RWPE2 (cell line): Measurements from ENCODE around the gene PHF2.

ENCODE experiments used
- ATAC-seq: fragments of 200-7000 bp; cut with Tn5 transposase; 3 replicates; pipeline ENCODE4 v1.9.1; 2021; ENCODE audit warnings: low read depth
- DNase-seq: peaks from one replicate; pipeline ENCODE4 v3.0.0-alpha.2; 2020; ENCODE audit warnings: low spot score
- H3K27ac ChIP-seq: fragments of 450-650 bp; 2 replicates; pipeline ENCODE4 v1.5.1; 2017; ENCODE audit warnings: mild to moderate bottlenecking; ENCODE audit not compliant: poor library complexity, severe bottlenecking
- H3K27me3 ChIP-seq: fragments of 250-450 bp; sonication (Bioruptor Pico); 2 replicates; pipeline ENCODE4 v1.5.1; 2021; ENCODE audit warnings: mild to moderate bottlenecking, moderate library complexity; ENCODE audit not compliant: insufficient read depth, poor library complexity, severe bottlenecking
- H3K36me3 ChIP-seq: fragments of 250-450 bp; sonication (Bioruptor Pico); 2 replicates; pipeline ENCODE4 v1.5.1; 2020; ENCODE audit warnings: low read depth, mild to moderate bottlenecking, moderate library complexity
- H3K4me1 ChIP-seq: fragments of 250-450 bp; sonication (Bioruptor Pico); 2 replicates; pipeline ENCODE4 v1.5.1; 2021; ENCODE audit warnings: mild to moderate bottlenecking, moderate library complexity; ENCODE audit not compliant: insufficient read depth, poor library complexity, severe bottlenecking
- H3K4me3 ChIP-seq: fragments of 250-450 bp; sonication (Bioruptor Pico); 2 replicates; pipeline ENCODE4 v1.5.1; 2021; ENCODE audit warnings: mild to moderate bottlenecking, moderate library complexity; ENCODE audit not compliant: severe bottlenecking
- H3K9me3 ChIP-seq: fragments of 250-450 bp; sonication (Bioruptor Pico); 2 replicates; pipeline ENCODE4 v1.5.1; 2021; ENCODE audit warnings: mild to moderate bottlenecking, moderate library complexity; ENCODE audit not compliant: severe bottlenecking
- CTCF ChIP-seq: fragments of 450-650 bp; IDR thresholded peaks from one replicate; pipeline ENCODE4 v1.5.1; 2017; ENCODE audit warnings: mild to moderate bottlenecking, moderate library complexity; ENCODE audit not compliant: poor library complexity, severe bottlenecking

PHF2 gene

DNA sequence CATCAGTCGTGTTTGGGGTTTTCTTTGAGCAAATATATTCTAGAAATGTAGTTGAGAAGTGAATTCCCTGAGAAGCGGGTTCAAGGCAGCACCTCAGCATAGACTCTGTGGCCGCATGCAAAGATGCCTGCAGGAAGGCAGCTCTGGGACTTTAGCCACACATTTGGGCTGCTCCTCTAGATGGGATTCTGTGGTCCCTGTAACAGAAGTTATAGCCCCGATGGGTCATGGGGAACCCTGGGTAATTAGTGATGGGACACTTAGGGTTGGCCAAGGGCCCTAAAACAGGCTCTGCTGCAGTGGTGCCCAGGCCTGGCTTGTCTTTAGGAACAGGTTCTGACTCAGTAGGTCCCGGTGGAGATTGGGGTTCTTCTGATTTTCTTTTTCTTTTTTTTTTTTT, 36.8 kb downstream of the PHF2 start:
- H3K4me1 ChIP-seq = peaks cover 9% of the 10 kb centered on the region
- TF ChIP-seq CTCF = no peak
- no peaks in the 10 kb centered on the region for H3K9me3 ChIP-seq
- DNase-seq (no peak), ATAC-seq (no peak)
- H3K27me3 ChIP-seq = no peaks in the 10 kb centered on the region
- H3K27ac ChIP-seq = no peak overlapping the region
- H3K4me3 ChIP-seq = no peak overlapping the region
- no peaks in the 10 kb centered on the region for H3K36me3 ChIP-seq

DNA sequence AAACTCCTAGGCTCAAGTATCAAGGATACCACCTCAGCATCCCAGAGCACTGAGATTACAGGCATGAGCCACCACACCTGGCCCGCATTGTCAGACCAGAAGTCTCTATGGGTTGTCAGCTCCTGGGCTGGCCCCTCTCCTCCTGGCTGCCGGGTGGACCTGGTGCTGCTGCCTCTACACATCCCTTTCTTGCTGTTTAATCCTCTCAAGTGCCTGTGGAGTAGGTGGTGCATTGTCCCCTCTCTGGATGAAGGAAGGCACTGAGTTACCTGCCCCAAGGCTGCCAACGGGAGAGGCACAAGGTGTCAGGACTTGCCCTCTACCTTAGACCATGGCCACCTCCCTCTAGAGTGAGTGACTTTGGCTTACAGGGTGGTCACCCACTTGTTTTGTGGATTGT, 37.4 kb downstream of the PHF2 start:
- TF ChIP-seq CTCF = no peak
- H3K27me3 ChIP-seq = no peaks in the 10 kb centered on the region
- no peak overlapping the region for H3K27ac ChIP-seq
- no peaks in the 10 kb centered on the region for H3K9me3 ChIP-seq
- peaks cover 9% of the 10 kb centered on the region for H3K4me1 ChIP-seq
- no peak overlapping the region for H3K4me3 ChIP-seq
- DNase-seq = no peak
- H3K36me3 ChIP-seq = no peaks in the 10 kb centered on the region
- ATAC-seq = no peak

DNA sequence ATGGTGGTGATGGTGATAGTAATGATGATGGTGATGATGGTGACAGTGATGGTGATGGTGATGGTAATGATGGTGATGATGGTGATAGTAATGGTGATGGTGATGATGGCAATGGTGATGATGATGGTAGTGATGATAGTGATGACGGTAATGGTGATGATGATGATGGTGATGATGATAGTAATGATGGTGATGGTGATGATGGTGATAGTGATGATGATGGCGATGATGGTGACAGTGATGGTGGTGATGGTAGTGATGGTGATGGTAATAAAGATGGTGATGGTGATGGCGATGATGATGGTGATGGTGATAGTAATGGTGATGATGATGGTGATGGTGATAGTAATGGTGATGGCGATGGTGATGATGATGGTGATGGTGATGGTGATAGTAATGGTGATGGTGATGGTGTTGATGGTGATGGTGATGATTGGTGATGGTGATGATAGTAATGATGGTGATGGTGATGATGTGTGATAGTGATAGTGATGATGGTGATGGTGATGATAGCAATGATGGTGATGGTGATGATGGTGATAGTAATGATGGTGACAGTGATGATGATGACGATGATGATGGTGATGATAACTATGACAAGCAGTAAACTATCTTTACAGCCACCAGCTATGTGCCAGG, 38.6 kb downstream of the PHF2 start:
- DNase-seq = no peak
- Histone ChIP-seq H3K4me1 (peaks cover 9% of the 10 kb centered on the region), H3K27ac (no peak overlapping the region), H3K27me3 (no peaks in the 10 kb centered on the region), H3K9me3 (no peaks in the 10 kb centered on the region), H3K36me3 (no peaks in the 10 kb centered on the region), H3K4me3 (no peak overlapping the region)
- TF ChIP-seq CTCF = no peak
- ATAC-seq = no peak

- no peak for TF ChIP-seq CTCF
- Histone ChIP-seq H3K4me1 (peaks cover 9% of the 10 kb centered on the region), H3K27me3 (no peaks in the 10 kb centered on the region), H3K9me3 (no peaks in the 10 kb centered on the region), H3K36me3 (no peaks in the 10 kb centered on the region), H3K4me3 (no peak overlapping the region), H3K27ac (no peak overlapping the region)
- DNase-seq = no peak
- ATAC-seq = no peak
Measured at GRCh38 chr9:93616044-93616443, 39.7 kb downstream of the PHF2 start.

- no peak overlapping the region for H3K27ac ChIP-seq
- no peak for ATAC-seq
- no peak overlapping the region for H3K4me3 ChIP-seq
- H3K9me3 ChIP-seq = no peaks in the 10 kb centered on the region
- peaks cover 8% of the 10 kb centered on the region for H3K4me1 ChIP-seq
- H3K27me3 ChIP-seq = no peaks in the 10 kb centered on the region
- no peak for TF ChIP-seq CTCF
- H3K36me3 ChIP-seq = no peaks in the 10 kb centered on the region
- DNase-seq = no peak
Measured at GRCh38 chr9:93617273-93617672, 40.9 kb downstream of the PHF2 start.
